DOHH2 (cell line): ENCODE results near the gene ENOX1.

Experiments
- EZH2phosphoT487 ChIP-seq: fragments of 200-600 bp; sonication (generic); IDR thresholded peaks from 2 replicates; pipeline ENCODE4 v1.6.1; 2017; ENCODE audit warnings: borderline replicate concordance, mild to moderate bottlenecking, antibody characterized with exemption, low read length, moderate library complexity, mixed read lengths
- TF ChIP-seq, protein P1 (sequence below): fragments of 200-600 bp; sonication (generic); IDR thresholded peaks from one replicate; pipeline ENCODE4 v1.5.1; 2014; ENCODE audit warnings: antibody characterized with exemption, mild to moderate bottlenecking, low read depth, low read length; ENCODE audit not compliant: poor library complexity, severe bottlenecking

- TF ChIP-seq, protein P1, sequence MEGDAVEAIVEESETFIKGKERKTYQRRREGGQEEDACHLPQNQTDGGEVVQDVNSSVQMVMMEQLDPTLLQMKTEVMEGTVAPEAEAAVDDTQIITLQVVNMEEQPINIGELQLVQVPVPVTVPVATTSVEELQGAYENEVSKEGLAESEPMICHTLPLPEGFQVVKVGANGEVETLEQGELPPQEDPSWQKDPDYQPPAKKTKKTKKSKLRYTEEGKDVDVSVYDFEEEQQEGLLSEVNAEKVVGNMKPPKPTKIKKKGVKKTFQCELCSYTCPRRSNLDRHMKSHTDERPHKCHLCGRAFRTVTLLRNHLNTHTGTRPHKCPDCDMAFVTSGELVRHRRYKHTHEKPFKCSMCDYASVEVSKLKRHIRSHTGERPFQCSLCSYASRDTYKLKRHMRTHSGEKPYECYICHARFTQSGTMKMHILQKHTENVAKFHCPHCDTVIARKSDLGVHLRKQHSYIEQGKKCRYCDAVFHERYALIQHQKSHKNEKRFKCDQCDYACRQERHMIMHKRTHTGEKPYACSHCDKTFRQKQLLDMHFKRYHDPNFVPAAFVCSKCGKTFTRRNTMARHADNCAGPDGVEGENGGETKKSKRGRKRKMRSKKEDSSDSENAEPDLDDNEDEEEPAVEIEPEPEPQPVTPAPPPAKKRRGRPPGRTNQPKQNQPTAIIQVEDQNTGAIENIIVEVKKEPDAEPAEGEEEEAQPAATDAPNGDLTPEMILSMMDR = no peak
- no peak for TF ChIP-seq EZH2phosphoT487
Measured at GRCh38 chr13:43370842-43371241, 415.9 kb downstream of the ENOX1 start.
